H4 (cell line): Measurements from ENCODE around the gene MICAL3. TPM values are rescaled to one million over a fixed set of nuclear protein-coding genes. Genes with fewer than 3 reads are reported as not detected.

Source experiments
- DNase-seq: peaks from one replicate; pipeline ENCODE4 v3.0.0-alpha.2; 2015; ENCODE audit warnings: low spot score
- total RNA-seq: library from RNA; depleted of rRNA; stranded (reverse); fragments of >200 nt; shearing (Covaris generic); gene quantifications from 2 replicates; pipeline ENCODE4 v1.2.3, GENCODE V29; 2014

The MICAL3 gene
- total RNA-seq, 1 experiment from 2014 or later, result 7.0 TPM

- DNase-seq, result no peak
These were observed 108.0 kb downstream of the MICAL3 start for GRCh38 chr22:17916226-17916889.

GRCh38 chr22:17915676-17916075, 108.7 kb downstream of the MICAL3 start:
- DNase-seq, result no peak

DNA sequence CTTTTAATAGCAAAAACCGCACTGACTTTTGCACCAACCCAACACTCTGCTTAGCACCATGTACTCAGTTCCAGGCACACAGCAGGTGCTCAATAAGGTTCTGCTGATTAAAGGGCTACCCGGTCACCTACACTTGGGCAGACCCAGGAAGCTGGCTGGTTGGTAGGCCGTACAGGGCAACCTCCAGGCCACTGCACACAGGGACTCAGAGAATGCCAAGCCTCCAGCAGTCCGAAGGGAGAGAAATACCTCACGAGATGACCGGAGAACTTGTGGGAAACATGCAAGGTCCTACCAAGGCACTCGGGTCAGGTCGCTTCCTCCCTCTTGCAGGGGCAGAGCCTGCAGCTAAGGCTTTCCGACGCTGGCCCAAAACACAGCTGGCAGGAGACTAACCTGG, 109.2 kb downstream of the MICAL3 start:
- DNase-seq, result no peak

DNA sequence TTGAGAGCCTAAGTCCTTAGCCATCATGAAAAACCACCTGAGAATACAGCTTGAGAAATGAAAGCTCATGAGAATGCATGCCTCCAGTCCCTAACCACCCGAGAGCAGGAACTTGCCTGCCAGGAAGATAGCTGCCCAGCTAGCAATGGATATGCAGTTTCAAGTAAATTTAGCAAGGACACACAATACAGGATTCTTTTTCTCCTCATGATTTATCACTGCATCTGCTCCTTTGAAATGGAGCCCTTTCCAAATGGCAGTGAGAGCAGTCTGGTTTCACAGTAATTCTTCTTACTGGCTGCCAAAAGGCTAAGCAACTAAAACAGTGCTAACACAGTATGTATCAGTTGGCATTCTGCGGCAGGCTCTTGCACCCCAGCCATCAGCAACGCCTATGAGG, 109.9 kb downstream of the MICAL3 start:
- DNase-seq, result no peak

GRCh38 chr22:17913801-17914347, 110.5 kb downstream of the MICAL3 start:
- DNase-seq, result no peak

- no peak for DNase-seq
These were observed 111.2 kb downstream of the MICAL3 start for GRCh38 chr22:17912945-17913721.

DNA sequence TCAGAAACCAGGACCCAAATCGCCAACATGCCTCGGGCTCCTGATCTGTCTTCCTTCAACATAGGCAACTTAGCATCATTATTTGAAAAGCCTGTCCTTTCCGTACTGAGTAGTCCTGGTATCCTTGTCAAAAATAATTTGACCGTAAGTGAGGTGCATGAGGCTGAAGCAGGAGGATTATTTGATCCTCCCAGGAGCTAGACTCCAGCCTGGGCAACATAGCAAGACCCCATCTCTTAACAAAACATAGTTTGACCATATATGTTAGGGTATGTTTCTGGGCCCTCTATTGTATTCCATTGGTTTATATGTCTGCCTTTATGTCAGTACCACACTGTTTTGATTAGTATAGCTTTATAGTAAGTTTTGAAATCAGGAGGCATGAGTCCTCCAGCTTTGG, 112.5 kb downstream of the MICAL3 start:
- DNase-seq, result no peak

- DNase-seq, result no peak
These were observed 113.1 kb downstream of the MICAL3 start for GRCh38 chr22:17911312-17911705.

DNA sequence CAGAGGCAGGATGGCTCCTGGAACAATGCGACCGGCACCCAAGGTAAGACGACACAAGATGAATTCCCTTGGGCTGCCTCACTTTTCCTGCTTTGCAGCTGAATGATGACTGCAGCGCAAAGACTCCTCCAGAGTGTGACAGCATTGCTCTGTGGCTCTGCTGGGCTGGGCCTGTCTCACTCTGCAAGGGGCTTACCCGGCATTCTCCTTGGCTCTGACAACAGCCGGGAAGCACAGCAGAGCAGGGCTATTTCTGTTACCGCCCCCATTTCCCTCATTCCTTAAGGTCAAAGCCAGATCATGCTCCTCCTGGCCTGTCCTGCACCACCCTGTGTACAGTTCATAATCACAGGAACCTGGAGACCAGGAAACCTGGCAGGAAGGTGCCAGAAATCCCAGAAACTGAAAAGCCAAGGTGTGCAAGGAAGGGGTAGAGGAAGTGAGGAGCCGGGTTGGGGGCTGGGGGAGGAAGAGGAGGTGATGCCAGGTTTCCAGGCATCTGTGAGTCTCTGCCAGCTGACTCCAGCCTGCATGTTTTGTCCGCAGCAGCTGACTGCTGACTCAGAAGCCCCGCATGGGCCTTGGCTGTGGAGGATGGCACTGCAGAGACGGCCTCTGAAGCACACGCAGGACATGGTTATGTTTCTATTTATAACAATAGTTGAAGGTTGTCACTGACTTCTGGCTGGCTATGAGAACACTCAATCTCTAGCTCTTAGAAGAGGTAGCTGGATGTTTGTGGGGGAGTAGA, 113.6 kb downstream of the MICAL3 start:
- DNase-seq, result peak; percentile 60

DNA sequence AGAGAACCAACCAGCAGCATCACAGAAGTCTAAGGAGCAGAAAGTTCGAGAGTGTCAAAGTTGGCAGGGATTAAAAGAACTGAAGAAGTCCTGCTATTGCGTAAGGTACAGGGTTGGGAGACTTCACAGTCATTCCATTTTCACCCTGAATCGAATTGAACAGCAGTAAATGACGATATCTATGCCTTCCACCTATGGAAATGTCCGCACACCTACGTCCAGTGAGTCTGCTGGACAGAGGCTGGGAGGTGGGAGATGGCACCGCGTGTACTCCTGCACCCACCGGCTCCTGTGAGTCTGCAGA, 116.7 kb downstream of the MICAL3 start:
- no peak for DNase-seq

- no peak for DNase-seq
These were observed 117.2 kb downstream of the MICAL3 start for GRCh38 chr22:17906978-17907747.

GRCh38 chr22:17905445-17905844, 118.9 kb downstream of the MICAL3 start:
- no peak for DNase-seq

DNA sequence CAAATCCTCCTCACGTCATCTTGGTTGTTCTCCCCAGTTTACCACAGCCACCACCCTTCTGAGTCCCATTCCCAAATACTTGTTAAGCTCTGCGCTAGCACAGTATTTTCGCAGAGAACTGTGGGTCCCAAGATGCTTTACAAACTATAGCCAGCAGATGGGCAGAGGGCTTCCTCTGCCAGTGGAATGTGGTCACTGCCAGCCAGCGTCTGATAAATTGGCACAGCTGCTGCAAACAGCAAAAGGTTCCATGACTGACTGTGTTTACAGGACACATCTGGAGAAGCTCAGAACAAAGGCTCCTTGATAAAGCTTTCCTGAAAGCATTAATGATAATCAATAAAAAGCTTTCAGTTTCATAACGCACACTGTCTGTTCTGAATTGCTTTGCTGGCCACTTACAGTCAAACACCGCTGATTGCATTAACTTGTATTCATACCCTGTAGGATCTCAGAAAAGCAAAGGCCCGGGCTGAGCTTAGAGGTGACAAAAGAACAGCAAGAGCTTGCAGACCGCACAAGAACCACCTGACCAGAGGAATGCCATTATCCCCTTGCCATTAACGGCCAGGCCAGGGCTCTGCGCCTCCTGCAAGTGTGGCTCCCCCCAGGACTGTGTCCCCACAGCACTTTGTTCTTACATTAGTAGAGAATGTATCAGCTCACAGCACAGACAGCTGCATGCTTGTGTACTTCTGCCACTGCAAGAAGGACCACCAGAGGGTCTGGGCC, 120.6 kb downstream of the MICAL3 start:
- DNase-seq, result no peak

DNA sequence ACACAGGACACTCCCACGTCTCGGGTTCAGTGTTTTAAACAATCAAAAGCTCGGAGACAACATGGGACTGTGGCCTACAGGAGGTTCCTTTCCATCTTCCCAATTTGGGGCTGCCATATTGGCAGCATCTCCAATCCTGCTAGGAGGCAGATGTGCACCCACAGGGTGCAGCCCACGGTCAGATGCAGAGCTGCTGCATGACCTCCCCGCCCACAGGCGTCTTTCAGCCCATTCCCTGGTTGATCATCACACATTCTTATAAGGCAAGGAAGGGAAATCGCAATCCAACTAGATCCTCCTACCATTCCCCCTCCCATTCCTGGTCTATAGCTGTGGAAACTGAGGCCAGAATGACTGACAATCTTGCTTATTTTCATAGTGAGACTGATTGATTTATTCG, 121.4 kb downstream of the MICAL3 start:
- no peak for DNase-seq

DNA sequence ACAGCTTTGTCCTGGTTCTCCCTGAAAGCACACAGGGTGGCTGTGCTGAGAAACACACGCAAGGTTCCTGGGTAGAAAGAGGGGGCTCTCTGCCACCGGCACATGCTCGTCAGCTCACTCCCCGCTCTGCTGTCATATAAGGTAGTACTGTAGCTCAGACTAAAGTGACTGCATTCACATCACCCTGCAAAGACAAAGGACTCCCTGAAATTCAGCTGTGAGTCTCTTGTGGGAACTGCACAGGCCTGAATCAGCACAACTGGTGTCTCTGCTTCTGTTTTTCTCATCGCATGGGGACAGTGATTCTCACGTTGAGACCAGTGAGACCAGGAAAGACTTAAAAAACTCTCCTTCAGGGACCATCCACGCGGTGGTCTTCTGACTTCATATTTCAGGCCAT, 126.0 kb downstream of the MICAL3 start:
- DNase-seq, result no peak

DNA sequence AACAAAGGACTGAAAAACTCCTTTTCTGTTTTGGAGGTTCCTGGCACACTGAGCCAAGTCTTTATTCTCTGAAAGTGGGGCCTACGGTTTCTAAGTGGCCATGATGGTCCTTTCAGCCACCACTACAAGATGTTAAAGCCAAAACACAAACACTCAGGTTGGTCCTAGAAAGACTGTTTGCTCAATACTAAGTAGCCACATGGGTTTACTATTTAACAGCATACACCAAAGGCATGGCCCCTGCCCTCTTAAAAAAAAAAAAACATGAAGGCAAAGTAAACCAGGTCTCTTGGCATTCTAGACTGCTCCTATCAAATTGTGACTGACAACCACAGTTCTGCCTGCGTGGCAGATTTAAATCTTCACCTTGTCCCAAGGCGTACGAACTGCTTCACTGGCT, 126.5 kb downstream of the MICAL3 start:
- DNase-seq, result no peak

- no peak for DNase-seq
These were observed 126.9 kb downstream of the MICAL3 start for GRCh38 chr22:17897426-17897825.

GRCh38 chr22:17896586-17896985, 127.8 kb downstream of the MICAL3 start:
- DNase-seq, result no peak

- no peak for DNase-seq
These were observed 130.3 kb downstream of the MICAL3 start for GRCh38 chr22:17893900-17894535.

GRCh38 chr22:17892376-17892775, 132.0 kb downstream of the MICAL3 start:
- no peak for DNase-seq
